ENCODE results near the gene ZNF804B. TPM values are rescaled to one million over a fixed set of nuclear protein-coding genes. Genes with fewer than 3 reads are reported as not detected.

The ZNF804B gene
- total RNA-seq, 1 experiment from 2014 or later: not detected

- H3K79me2 ChIP-seq (ENCODE audit: insufficient read depth, low read length): no peaks in the 10 kb centered on the region
- H2BK20ac ChIP-seq (ENCODE audit: low read depth, low read length, poor library complexity, severe bottlenecking): no peak overlapping the region
- no peaks in the 10 kb centered on the region for H3K27me3 Mint-ChIP-seq (ENCODE audit: low read depth)
- no peak overlapping the region for H2AFZ ChIP-seq (ENCODE audit: low read length)
- no peak overlapping the region for H3K56ac ChIP-seq (ENCODE audit: insufficient read length, low read depth, low read length)
- H3K4me2 ChIP-seq (ENCODE audit: insufficient read depth, insufficient read length, low read length): no peak overlapping the region
- no peak overlapping the region for H3T11ph ChIP-seq (ENCODE audit: low read length)
- H3K79me1 ChIP-seq (ENCODE audit: insufficient read depth, low read depth, low read length, poor library complexity, severe bottlenecking): no peaks in the 10 kb centered on the region
- H2AK5ac ChIP-seq (ENCODE audit: insufficient read length, low read length): no peak overlapping the region
- no peak overlapping the region for H3K9ac ChIP-seq (ENCODE audit: extremely low read depth, insufficient read length, low read length)
- H3K4me1 ChIP-seq (ENCODE audit: insufficient read depth, low read length): no peaks in the 10 kb centered on the region
- no peak overlapping the region for H3K27ac Mint-ChIP-seq
- H3K36me3 Mint-ChIP-seq (ENCODE audit: insufficient read depth in 1 of 3, low read depth in 3 of 3): no peaks in the 10 kb centered on the region
- no peak overlapping the region for H3K4me3 Mint-ChIP-seq
- TF ChIP-seq CTCF (conservative IDR thresholded peaks at IDR 0.05): no peak
- no peak overlapping the region for H3K14ac ChIP-seq (ENCODE audit: insufficient read depth, low read length)
- H3K18ac ChIP-seq (ENCODE audit: insufficient read length, low read depth, low read length): no peak overlapping the region
- H2BK12ac ChIP-seq (ENCODE audit: insufficient read length, low read depth, low read length): no peak overlapping the region
- no peaks in the 10 kb centered on the region for H3K9me3 Mint-ChIP-seq
- H4K20me1 ChIP-seq (ENCODE audit: control insufficient read depth, insufficient read depth, insufficient read length): no peaks in the 10 kb centered on the region
- H3K27me3 ChIP-seq (ENCODE audit: insufficient read depth, low read length): no peaks in the 10 kb centered on the region
- no peak overlapping the region for H4K5ac ChIP-seq (ENCODE audit: insufficient read length, low read depth, low read length)
- no peak overlapping the region for H3K27ac ChIP-seq (ENCODE audit: insufficient read length, low read depth, low read length)
- peaks cover 0 to 4% of the 10 kb centered on the region in 2 experiments; a peak in 1 of 4 replicates for H3K4me1 Mint-ChIP-seq
- H3K23me2 ChIP-seq (ENCODE audit: insufficient read length, low read depth, low read length, poor library complexity, severe bottlenecking): no peaks in the 10 kb centered on the region
- H4K8ac ChIP-seq (replicated peaks; ENCODE audit: insufficient read length, low read depth, low read length): no peak overlapping the region
- DNase-seq: no peak
- no peak overlapping the region for H3K4ac ChIP-seq (ENCODE audit: low read depth, low read length)
- no peak overlapping the region for H2BK120ac ChIP-seq (ENCODE audit: low read depth, low read length, poor library complexity, severe bottlenecking)
- no peak overlapping the region for H2BK15ac ChIP-seq (ENCODE audit: low read depth, low read length)
- no peaks in the 10 kb centered on the region for H3K9me3 ChIP-seq (ENCODE audit: control insufficient read depth, low read depth, low read length)
- H3K23ac ChIP-seq (ENCODE audit: insufficient read length, low read depth, low read length): no peak overlapping the region
- H4K91ac ChIP-seq (ENCODE audit: insufficient read length, low read depth, low read length): no peak overlapping the region
- no peak overlapping the region for H2BK5ac ChIP-seq (ENCODE audit: insufficient read length, low read length)
Observed at GRCh38 chr7:89238156-89238555, 478.7 kb downstream of the ZNF804B start.

Data from H9 (cell line).